WTC11 (cell line): ENCODE data around the gene SEMA3D. TPM values are rescaled to one million over a fixed set of nuclear protein-coding genes. Genes with fewer than 3 reads are reported as not detected.

Experiments used
- ATAC-seq: fragments of 200-7000 bp; cut with Tn5 transposase; 2 replicates; pipeline ENCODE4 v1.10.0; 2021; ENCODE audit warnings: mild to moderate bottlenecking, moderate library complexity
- CTCF ChIA-PET: fragments of 300-600 bp; sonication (Branson Sonifier 250); formaldehyde crosslinking; loops from one replicate; lab custom pipeline; 2021; ENCODE audit warnings: antibody characterized with exemption; lab: Charles Lee
- POLR2A ChIA-PET: fragments of 350-600 bp; sonication (Branson Sonifier 250); formaldehyde crosslinking; loops from one replicate; lab custom pipeline; 2021; ENCODE audit warnings: antibody characterized with exemption; lab: Charles Lee
- DNase-seq: peaks from one replicate; pipeline ENCODE4 v3.0.0; 2021; ENCODE audit warnings: low spot score
- H3K27ac Mint-ChIP-seq: 2 replicates; pipeline ENCODE4 v1.8.0; 2021; ENCODE audit warnings: mixed read lengths
- H3K27me3 Mint-ChIP-seq: 2 replicates; pipeline ENCODE4 v1.8.0; 2021; ENCODE audit warnings: low read depth, mild to moderate bottlenecking, moderate library complexity, mixed read lengths
- H3K36me3 Mint-ChIP-seq: 2 replicates; pipeline ENCODE4 v1.8.0; 2021; ENCODE audit warnings: mixed read lengths
- H3K4me1 Mint-ChIP-seq: 2 replicates; pipeline ENCODE4 v1.8.0; 2022; ENCODE audit warnings: mixed read lengths
- H3K4me3 Mint-ChIP-seq: 2 replicates; pipeline ENCODE4 v1.8.0; 2021; ENCODE audit warnings: mild to moderate bottlenecking, moderate library complexity, mixed read lengths
- H3K9me3 Mint-ChIP-seq: 2 replicates; pipeline ENCODE4 v1.8.0; 2021; ENCODE audit warnings: mixed read lengths
- AFF4 ChIP-seq: sonication (generic); formaldehyde crosslinking; IDR thresholded peaks from 2 replicates; pipeline ENCODE4 v1.8.1; 2023; ENCODE audit warnings: mild to moderate bottlenecking, missing genetic modification reagents, borderline replicate concordance
- ATF1 ChIP-seq: sonication (generic); formaldehyde crosslinking; IDR thresholded peaks from 2 replicates; pipeline ENCODE4 v1.8.1; 2023; ENCODE audit warnings: mild to moderate bottlenecking, moderate library complexity, missing genetic modification reagents
- ATF2 ChIP-seq: sonication (generic); formaldehyde crosslinking; IDR thresholded peaks from 2 replicates; pipeline ENCODE4 v1.8.1; 2022; ENCODE audit warnings: low read depth, missing genetic modification reagents, borderline replicate concordance
- CBFB ChIP-seq: sonication (generic); formaldehyde crosslinking; IDR thresholded peaks from 2 replicates; pipeline ENCODE4 v1.8.1; 2022; ENCODE audit warnings: mild to moderate bottlenecking, low read depth, missing genetic modification reagents
- CREM ChIP-seq: sonication (generic); formaldehyde crosslinking; IDR thresholded peaks from 2 replicates; pipeline ENCODE4 v1.8.1; 2022; ENCODE audit warnings: mild to moderate bottlenecking, missing genetic modification reagents, moderate library complexity
- ETV6 ChIP-seq: sonication (generic); formaldehyde crosslinking; IDR thresholded peaks from 2 replicates; pipeline ENCODE4 v1.8.1; 2022; ENCODE audit warnings: mild to moderate bottlenecking, missing genetic modification reagents
- FOXJ3 ChIP-seq: sonication (generic); formaldehyde crosslinking; IDR thresholded peaks from 2 replicates; pipeline ENCODE4 v1.9.0; 2021; ENCODE audit warnings: missing genetic modification reagents, mild to moderate bottlenecking, borderline replicate concordance
- MLX ChIP-seq: sonication (generic); formaldehyde crosslinking; IDR thresholded peaks from 2 replicates; pipeline ENCODE4 v1.8.1; 2023; ENCODE audit warnings: mild to moderate bottlenecking, missing genetic modification reagents, moderate library complexity
- MXD4 ChIP-seq: fragments of 250-450 bp; sonication (Bioruptor Pico); IDR thresholded peaks from 2 replicates; pipeline ENCODE4 v1.8.0; 2021; ENCODE audit warnings: mild to moderate bottlenecking, moderate library complexity, borderline replicate concordance
- NFE2L1 ChIP-seq: sonication (generic); formaldehyde crosslinking; IDR thresholded peaks from 2 replicates; pipeline ENCODE4 v1.8.1; 2023; ENCODE audit warnings: missing genetic modification reagents
- NFYB ChIP-seq: sonication (generic); formaldehyde crosslinking; conservative IDR thresholded peaks from 2 replicates; pipeline ENCODE4 v1.8.0; 2022; ENCODE audit warnings: low read depth, missing genetic modification reagents
- PREB ChIP-seq: sonication (generic); formaldehyde crosslinking; IDR thresholded peaks from 2 replicates; pipeline ENCODE4 v1.8.1; 2022; ENCODE audit warnings: mild to moderate bottlenecking, missing genetic modification reagents, moderate library complexity, borderline replicate concordance
- PRRX2 ChIP-seq: fragments of 250-450 bp; sonication (Bioruptor Pico); IDR thresholded peaks from 2 replicates; pipeline ENCODE4 v1.8.0; 2021; ENCODE audit warnings: mild to moderate bottlenecking
- USF1 ChIP-seq: sonication (generic); formaldehyde crosslinking; IDR thresholded peaks from 2 replicates; pipeline ENCODE4 v1.8.0; 2022; ENCODE audit warnings: mild to moderate bottlenecking, missing genetic modification reagents
- ZBTB21 ChIP-seq: sonication (generic); formaldehyde crosslinking; IDR thresholded peaks from 2 replicates; pipeline ENCODE4 v1.8.1; 2023; ENCODE audit warnings: mild to moderate bottlenecking, missing genetic modification reagents, borderline replicate concordance
- ZBTB43 ChIP-seq: sonication (generic); formaldehyde crosslinking; IDR thresholded peaks from 2 replicates; pipeline ENCODE4 v1.8.1; 2023; ENCODE audit warnings: mild to moderate bottlenecking, missing genetic modification reagents
- ZNF121 ChIP-seq: sonication (generic); formaldehyde crosslinking; IDR thresholded peaks from 2 replicates; pipeline ENCODE4 v1.8.0; 2023; ENCODE audit warnings: missing genetic modification reagents
- ZNF396 ChIP-seq: fragments of 250-450 bp; sonication (Bioruptor Pico); IDR thresholded peaks from 2 replicates; pipeline ENCODE4 v1.8.0; 2021; ENCODE audit warnings: mild to moderate bottlenecking, moderate library complexity, borderline replicate concordance
- ZNF416 ChIP-seq: fragments of 250-450 bp; sonication (Bioruptor Pico); IDR thresholded peaks from 2 replicates; pipeline ENCODE4 v1.9.0; 2021; ENCODE audit warnings: mild to moderate bottlenecking, inconsistent platforms
- ZNF425 ChIP-seq: fragments of 250-450 bp; sonication (Bioruptor Pico); conservative IDR thresholded peaks from 2 replicates; pipeline ENCODE4 v1.9.0; 2021; ENCODE audit warnings: mild to moderate bottlenecking
- ZNF512 ChIP-seq: sonication (generic); formaldehyde crosslinking; IDR thresholded peaks from 2 replicates; pipeline ENCODE4 v1.8.1; 2022; ENCODE audit warnings: missing genetic modification reagents, borderline replicate concordance
- total RNA-seq: library from RNA; stranded (reverse); gene quantifications from 3 replicates; pipeline ENCODE4 v1.2.3, GENCODE V29; 2021

SEMA3D gene
- total RNA-seq, 1 experiment from 2014 or later = 3.8 TPM

GRCh38 chr7:85004402-85004801, 182.5 kb downstream of the SEMA3D start (continued):
- TF ChIP-seq ZBTB43 (CRISPR knock-in tag) = no peak
- TF ChIP-seq NFE2L1 (CRISPR knock-in tag) = no peak
- no peak for TF ChIP-seq ZNF416 (CRISPR knock-in tag)
- TF ChIP-seq NFYB (CRISPR knock-in tag) = no peak
- no peak for TF ChIP-seq MLX (CRISPR knock-in tag)
- TF ChIP-seq MXD4 (CRISPR knock-in tag) = no peak
- no peak for TF ChIP-seq FOXJ3
- no peak for TF ChIP-seq PREB (CRISPR knock-in tag)
- TF ChIP-seq ZBTB21 (CRISPR knock-in tag) = no peak
- TF ChIP-seq ZNF396 (CRISPR knock-in tag) = no peak
- TF ChIP-seq ZNF121 (CRISPR knock-in tag) = no peak

GRCh38 chr7:85001495-85002345, 185.1 kb downstream of the SEMA3D start:
- Mint-ChIP-seq H3K27ac (no peak overlapping the region), H3K27me3 (no peaks in the 10 kb centered on the region), H3K4me1 (peaks cover 52% of the 10 kb centered on the region), H3K36me3 (no peaks in the 10 kb centered on the region), H3K4me3 (no peak overlapping the region), H3K9me3 (no peaks in the 10 kb centered on the region)
- POLR2A ChIA-PET = no interaction called here
- CTCF ChIA-PET = no interaction called here
- ATAC-seq (no peak), DNase-seq (no peak)
- no peak for TF ChIP-seq ATF1
- TF ChIP-seq AFF4 = no peak
- no peak for TF ChIP-seq PRRX2 (CRISPR knock-in tag)
- no peak for TF ChIP-seq ETV6 (CRISPR knock-in tag)
- no peak for TF ChIP-seq CREM (CRISPR knock-in tag)
- no peak for TF ChIP-seq USF1
- TF ChIP-seq ATF2 (CRISPR knock-in tag) = no peak
- TF ChIP-seq ZNF425 (CRISPR knock-in tag) = no peak
- no peak for TF ChIP-seq ZNF512 (CRISPR knock-in tag)
- no peak for TF ChIP-seq CBFB (CRISPR knock-in tag)
- no peak for TF ChIP-seq NFYB (CRISPR knock-in tag)
